ENCODE data around the gene NAALADL2.
"Not testable (repeated sequence)": the region's sequence is repeated elsewhere in the genome, so short reads cannot be mapped to it uniquely, and the experiment has no call there.

NAALADL2 gene

DNA sequence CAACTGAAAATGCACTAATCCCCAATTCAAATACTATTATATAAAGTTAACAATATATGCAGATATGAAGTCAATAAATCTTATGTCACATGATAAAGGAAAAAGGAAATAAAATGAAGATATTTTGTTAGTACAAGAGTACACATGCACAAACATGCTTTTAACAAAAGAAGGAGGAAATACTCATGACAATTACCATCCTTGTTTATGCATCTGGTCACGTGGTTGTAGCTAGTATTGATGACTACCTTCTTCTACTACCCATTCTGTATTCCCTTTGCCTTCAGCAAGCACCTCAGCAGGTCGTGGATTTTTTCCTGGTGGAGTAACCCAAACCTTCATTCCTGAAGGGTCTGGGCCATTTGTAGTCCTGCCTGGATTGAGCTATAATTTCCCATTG is 669.6 kb downstream of the NAALADL2 start:
- not testable (repeated sequence) for H3K4me3 ChIP-seq (ENCODE audit: low read depth, low read length)

DNA sequence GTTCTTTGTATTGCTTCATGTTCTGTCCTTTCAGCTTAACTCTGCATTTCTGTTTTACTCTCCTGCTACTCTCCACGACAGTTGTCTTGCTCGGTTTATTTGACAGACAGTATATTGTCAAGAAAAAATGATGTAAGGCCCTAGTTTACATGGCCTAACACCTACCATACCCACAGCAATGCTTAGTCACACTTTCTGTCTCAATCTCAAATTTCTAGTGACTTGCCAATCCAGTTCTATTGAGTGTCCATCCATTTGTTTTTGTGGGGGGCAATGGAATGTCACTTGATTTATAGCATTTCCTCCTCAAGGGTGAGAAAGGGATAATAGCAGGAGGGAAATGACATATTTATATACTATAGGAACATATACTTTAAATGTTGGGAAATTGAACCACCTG is 676.2 kb downstream of the NAALADL2 start:
- no peak overlapping the region for H3K4me3 ChIP-seq (ENCODE audit: low read depth, low read length)

DNA sequence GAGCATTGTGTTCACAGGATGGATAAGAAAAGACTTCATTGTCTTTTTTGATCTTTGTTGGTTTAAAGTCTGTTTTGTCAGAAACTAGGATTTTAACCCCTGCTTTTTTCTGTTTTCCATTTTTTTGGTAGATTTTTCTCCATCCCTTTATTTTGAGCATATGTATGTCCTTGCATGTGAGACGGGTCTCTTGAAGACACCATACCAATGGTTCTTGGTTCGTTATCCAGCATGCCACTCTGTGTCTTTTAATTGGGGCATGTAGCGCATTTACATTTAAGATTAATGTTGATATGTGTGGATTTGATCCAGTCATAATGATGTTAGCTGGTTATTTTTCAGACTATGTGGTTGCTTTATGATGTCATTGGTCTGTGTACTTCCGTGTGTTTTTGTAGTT is 687.0 kb downstream of the NAALADL2 start:
- H3K4me3 ChIP-seq (ENCODE audit: low read depth, low read length), result no peak overlapping the region

DNA sequence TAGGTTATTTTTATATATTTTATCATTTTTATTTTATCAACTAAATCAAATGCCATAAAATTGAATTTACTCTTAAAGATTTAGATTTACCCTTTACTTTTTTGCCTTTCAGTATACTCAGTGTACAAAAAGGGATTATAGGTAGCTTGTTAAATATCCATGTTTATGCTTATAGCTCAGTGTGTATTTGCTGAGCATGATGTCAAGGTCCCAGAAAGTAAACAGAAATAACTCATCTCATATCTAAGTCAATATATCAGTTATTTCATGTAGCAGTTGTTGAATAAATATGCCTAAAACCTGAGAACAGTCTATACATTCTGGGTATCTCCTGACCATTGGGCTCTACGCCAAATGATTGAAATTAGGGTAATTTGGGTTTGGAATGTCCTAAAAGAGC is 693.8 kb downstream of the NAALADL2 start:
- H3K4me3 ChIP-seq (ENCODE audit: low read depth, low read length), result no peak overlapping the region

DNA sequence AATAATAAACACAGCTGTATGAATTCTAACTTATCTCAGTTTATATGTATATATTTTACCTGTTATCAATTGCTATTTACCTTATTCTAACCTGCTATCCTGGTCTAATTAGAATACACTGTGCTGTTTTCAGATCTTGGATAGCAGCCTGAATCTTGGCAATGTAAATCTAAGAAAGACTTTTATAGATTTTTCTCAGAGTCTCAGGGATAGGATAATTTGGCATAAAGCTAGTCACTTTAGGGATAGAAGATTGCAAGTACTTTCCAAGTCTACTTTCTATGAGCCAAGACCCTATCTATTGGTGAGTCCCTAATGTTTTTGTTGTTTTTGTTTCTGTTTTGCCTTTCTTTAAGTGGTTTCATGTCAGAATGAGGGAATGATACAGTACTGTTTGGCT is 695.7 kb downstream of the NAALADL2 start:
- no peak overlapping the region for H3K4me3 ChIP-seq (ENCODE audit: low read depth, low read length)

DNA sequence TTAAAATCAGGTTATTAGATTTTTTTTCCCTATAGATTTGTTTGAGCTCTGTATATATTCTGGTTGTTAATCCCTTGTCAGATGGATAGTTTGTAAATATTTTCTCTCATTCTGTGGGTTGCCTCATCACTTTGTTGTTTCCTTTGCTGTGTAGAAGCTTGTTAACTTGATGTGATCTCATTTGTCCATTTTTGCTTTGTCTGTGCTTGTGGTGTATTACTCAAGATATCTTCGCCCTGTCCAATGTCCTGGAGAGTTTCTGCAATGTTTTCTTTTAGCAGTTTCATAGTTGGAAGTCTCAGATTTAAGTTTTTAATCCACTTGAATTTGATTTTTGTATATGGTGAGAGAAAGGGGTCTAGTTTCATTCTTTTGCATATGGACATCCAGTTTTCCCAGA is 699.1 kb downstream of the NAALADL2 start:
- no peak overlapping the region for H3K4me3 ChIP-seq (ENCODE audit: low read depth, low read length)

DNA sequence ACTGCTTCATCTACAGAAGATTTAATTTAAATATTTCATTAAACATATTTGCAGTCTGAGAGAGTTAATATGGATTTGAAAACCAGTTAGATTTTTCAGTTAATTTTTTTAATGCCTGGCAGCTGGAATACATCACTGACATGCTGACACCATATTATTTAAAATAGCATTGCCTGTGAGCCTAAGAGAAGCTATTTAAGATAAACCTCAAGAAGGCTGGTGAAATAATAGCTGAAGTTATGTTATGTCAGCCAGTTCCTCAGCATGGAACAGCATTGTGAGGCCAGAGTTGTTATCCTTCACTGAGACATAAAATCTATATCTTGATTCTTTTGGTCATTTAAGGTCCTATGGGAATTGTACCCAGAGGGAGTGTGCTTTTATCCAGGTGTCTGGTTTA is 705.2 kb downstream of the NAALADL2 start:
- no peak overlapping the region for H3K4me3 ChIP-seq (ENCODE audit: low read depth, low read length)

DNA sequence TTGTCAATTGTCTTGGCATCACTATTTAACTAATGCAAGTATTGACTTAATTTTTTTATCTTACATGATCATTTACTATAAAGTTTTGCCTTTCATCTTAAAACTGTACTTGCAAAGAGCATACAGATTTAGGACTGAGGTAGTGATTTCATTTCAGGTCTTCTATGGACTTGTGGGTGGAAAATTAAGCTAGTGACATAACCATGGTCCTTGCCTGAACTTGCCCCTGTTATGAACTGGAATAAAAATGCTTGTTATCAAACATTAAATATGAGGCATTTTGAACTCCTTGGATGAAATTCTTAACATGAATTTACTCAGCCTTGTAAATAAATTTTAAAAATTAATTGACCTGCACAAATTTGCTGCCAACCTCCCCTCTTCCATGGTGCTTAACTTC is 712.0 kb downstream of the NAALADL2 start:
- H3K4me3 ChIP-seq (ENCODE audit: low read depth, low read length), result no peak overlapping the region

DNA sequence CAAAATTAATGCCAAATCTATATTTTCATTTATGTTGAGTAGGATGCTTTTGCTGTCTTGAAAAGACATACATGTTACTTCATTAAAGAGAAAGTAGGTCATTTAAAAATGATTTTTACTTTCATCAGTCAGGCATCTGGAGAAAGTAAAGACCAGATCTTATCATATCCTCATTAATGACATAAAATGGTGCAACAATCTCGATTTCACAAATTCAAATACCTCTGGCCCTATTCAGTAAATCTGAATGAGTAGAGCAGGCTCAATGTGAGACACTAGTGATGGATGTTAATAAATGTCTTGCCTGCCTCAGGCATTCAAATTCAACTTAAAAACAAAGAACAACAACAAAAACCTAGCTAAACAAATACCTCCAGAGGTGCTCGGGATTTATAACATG is 714.1 kb downstream of the NAALADL2 start:
- no peak overlapping the region for H3K4me3 ChIP-seq (ENCODE audit: low read depth, low read length)

DNA sequence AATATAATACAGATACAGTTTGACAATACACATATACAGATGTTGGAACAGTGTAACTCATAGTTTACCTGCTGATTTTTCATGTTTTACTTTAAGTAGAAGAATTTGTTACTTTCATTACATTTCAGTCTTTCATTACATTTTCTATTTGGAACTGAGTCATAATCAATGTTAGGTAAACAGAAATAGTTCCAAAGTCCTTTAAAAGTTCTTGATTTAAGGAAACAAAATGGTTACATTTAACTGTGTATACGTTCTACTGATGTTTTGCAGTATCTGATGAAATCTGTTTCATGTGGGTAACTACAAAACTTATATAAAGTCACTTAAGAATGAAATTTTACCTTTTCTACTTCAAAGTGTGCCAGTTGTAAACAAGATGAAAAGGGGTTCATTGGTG is 721.2 kb downstream of the NAALADL2 start:
- no peak overlapping the region for H3K4me3 ChIP-seq (ENCODE audit: low read depth, low read length)

DNA sequence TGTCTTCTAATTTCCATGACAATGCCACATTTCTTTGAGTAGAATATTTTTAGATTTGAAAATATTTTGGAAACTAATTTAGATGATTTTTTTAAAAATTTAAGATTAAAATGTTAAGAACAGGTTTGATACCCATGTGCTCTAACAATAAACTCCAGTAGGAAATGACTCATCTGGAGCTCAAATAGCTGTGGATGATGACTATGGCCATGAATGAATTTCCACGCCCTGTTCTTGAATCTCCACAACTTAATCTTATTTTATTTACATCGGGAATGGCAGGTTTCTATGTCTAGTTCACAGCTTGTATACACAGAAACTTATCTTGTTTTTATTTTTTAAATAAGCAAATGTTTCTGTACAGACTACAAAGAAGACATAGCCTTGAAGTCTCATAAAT is 726.8 kb downstream of the NAALADL2 start:
- no peak overlapping the region for H3K4me3 ChIP-seq (ENCODE audit: low read depth, low read length)

DNA sequence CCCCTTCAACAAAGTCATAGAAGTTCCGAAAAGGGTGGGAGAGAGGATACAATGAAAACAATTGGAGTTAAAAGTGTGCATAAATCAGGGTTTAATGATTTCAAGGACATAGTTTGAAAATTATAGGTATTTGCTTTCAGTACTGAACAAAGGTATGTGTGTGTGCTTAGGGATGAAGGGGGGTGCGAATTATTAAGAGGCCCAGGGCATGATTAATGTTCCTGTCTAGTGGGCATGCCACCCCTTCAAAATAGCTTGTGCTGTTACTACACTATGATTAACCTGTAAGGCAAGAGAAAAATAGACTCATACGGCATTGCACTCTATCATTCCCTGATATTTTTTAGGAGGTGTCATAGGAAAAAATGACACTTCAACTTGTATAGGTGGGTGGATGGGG is 731.6 kb downstream of the NAALADL2 start:
- H3K4me3 ChIP-seq (ENCODE audit: low read depth, low read length), result no peak overlapping the region

DNA sequence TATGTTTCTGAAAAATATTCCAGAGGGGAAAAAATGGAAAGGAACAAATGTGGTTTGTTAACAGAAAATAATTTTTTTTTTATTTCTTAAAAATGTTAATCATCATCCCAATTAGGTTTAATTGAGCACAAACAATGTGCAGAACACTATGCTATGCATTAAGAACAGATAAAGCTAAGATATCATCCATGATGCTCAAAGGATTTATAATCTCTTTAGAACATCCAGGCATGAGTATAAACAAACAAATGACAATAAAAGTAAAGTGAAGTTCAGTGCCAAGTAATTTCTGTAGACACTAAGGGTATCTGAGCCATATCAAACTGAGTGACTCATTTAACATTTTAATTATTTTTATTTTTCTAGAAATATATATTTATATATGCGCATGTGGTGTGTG is 732.2 kb downstream of the NAALADL2 start:
- no peak overlapping the region for H3K4me3 ChIP-seq (ENCODE audit: low read depth, low read length)

DNA sequence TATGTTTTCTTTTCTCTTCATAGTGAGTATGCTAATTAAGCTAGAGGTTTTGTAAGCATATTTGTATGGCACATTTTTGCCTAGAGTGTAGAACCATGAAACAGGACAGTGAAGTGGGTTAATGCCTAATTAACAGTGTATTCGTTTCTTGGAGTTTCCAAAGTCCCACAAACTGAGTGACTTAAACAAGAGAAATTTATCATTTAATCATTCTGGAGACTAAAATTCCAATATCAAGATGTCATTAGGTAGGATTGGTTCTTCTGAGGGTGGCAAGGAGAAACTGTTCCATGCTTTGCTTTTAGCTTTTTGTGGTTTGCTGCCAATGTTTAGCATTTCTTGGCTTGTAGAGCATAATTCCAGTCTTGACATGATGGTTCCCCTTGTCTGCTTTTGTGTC is 734.2 kb downstream of the NAALADL2 start:
- H3K4me3 ChIP-seq (ENCODE audit: low read depth, low read length), result no peak overlapping the region

DNA sequence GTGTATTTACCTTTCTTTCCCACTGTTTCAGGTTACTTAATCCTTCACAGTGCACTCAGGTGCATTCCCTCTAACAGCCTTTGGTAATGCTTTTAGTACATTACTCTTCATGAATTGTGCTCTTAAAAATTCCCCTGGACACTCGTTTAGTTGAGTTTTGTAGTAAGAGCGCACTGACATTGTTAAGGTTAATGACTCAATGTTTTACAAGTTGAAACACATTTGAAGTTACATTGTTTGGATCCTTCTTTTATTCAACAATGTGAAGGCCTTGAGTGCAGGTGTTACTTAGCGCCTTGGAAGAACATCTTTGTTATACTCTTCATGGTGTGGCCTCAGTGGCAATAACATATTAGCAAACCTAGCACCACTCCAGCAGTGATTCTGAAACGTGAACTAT is 739.6 kb downstream of the NAALADL2 start:
- no peak overlapping the region for H3K4me3 ChIP-seq (ENCODE audit: low read depth, low read length)

DNA sequence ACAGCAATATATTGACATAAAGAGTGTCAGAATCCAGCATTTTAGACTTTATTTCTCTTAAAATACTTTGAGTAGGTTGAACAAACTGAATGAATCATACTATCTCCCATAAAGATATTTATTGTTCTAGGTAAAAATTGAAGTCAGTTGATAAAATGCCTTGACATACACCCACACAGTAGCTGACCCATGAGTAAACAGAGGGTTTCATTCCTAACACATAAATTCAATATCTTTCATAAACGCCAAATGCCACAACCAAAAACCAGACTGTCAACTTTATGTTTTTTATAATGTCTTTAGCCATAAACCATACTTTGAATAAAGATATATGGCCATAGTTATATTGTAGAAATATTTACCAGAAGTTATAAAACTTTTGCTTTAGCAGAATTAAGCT is 742.4 kb downstream of the NAALADL2 start:
- H3K4me3 ChIP-seq (ENCODE audit: low read depth, low read length), result no peak overlapping the region

DNA sequence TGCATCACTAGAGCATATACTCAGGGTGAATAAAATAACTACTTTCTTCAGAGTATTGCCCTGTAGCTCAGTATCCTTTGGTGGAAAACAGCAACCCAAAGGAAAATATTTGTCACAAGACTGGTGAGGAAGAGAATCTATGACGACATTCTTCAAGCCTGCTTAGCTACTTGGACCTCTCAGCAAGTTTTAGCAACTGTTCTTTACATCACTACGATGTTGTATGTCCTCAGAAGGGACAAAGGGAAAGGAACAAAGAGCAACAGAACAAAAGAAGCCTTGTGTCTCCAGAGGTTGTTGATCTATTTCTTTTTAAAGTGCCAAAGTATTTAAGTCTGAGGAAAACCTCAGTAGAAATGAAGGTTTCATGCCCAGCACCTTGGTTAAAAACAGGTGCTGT is 746.7 kb downstream of the NAALADL2 start:
- H3K4me3 ChIP-seq (ENCODE audit: low read depth, low read length), result no peak overlapping the region

DNA sequence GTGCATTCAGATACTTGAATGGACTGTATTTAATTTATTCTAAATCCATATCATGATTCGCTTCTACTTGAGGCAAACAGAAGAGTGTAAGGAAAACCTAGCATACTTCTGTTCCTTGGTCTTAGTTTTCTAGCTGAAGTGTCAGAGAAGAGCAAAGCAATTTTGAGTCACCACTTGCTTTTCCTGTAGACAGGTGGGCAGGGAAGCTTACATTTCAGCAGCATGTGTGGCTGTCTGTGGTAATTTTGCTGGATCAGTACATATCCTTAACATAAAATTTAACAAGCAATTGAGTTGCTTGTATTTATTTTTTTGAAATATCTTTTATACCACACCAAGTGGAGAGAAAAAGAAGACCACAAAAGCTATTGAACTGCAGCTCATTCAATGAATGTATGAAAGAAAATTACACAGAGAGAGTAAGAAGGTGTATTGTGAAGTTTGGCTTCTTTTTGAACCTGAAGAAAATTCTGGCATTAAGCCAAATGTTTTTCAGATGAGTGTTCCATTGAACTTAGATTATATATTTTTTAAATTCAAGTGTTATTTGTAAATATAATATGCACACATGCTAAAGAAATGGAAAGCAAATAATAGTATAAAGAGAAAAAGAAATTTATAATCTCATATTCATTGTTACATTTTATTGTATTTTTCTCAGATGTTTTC is 747.6 kb downstream of the NAALADL2 start:
- H3K4me3 ChIP-seq (ENCODE audit: low read depth, low read length), result no peak overlapping the region

DNA sequence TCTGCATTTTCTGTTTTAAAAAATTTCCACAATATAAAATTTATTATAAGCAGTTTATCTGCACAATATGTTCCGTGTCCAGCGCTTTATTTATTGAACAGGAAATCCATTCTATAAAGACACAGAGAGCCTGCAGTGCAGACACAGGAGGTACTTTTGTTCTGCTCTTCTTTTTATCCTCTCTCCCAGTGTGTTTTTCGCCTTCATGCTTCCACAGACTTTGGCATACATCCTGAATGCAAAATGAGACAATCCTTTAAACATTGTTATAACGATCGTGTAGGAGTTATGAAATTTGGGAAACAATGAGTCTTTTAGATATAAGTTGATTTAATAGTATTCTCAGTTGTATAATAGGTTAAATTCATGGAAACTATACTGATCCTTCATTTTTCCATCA is 749.2 kb downstream of the NAALADL2 start:
- H3K4me3 ChIP-seq (ENCODE audit: low read depth, low read length), result no peak overlapping the region

DNA sequence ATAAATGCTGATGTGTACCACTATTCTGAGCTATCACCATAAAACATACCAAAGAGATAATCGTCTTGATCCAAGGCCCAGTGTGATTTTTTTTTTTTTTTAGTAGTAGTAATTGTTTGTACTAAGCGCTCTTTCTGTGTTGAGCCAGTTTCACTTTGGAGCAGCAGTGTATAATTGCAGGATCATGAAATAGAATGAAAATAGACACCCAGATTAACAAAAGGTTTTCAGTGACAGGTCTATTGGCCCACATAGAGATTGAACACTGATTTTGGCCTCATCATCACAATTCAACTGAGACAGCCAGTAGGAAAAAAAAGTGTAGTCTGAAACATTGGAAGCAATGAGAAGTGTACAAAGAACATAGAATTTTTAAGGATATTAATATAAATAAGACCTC is 749.8 kb downstream of the NAALADL2 start:
- H3K4me3 ChIP-seq (ENCODE audit: low read depth, low read length), result no peak overlapping the region

DNA sequence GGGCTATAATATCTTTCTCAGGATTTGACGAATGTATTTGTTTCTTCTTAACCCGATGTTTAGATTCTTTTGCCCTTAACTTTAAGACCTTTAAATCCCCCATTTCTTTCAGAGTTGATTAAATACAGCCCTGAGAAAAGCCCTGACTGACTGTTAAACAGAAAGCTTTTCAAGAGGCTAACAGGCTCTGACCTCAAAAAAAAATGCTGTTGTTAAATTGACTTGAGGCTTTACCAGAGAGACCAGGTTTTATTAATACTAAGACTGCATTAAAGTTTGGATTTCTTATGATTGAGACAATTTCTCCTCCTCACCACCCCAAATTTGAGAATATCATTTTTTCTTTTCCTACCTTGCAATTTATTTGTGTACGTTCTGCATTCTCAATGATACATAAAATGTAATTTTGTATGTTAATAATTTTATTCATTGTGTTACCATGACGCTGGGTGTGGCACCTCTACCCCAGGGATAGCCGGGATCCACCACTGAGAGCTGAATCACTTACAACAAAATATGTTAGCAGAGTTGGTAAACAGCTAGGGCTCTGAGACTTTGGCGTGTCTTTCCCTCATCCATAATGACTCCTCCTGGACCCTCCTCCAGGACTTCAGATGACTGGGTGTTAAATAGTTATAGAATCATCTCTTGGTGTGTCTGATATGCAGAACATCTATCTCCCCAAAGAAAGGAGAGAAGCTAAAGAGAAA is 753.5 kb downstream of the NAALADL2 start:
- H3K4me3 ChIP-seq (ENCODE audit: low read depth, low read length), result no peak overlapping the region

DNA sequence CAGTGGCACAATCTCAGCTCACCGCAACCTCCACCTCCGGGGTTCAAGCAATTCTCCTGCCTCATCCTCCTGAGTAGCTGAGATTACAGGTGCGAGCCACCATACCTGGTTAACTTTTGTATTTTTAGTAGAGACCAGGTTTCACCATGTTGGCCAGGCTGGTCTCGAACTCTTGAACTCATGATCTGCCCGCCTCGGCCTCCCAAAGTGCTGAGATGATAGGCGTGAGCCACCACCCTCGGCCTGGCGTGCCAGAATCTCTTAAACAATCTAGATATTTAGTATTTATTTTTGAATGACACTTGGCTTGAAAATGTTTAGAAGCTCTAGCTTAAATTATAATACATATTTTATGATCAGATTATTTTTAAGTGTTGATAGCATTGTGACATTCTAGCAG is 755.0 kb downstream of the NAALADL2 start:
- not testable (repeated sequence) for H3K4me3 ChIP-seq (ENCODE audit: low read depth, low read length)

DNA sequence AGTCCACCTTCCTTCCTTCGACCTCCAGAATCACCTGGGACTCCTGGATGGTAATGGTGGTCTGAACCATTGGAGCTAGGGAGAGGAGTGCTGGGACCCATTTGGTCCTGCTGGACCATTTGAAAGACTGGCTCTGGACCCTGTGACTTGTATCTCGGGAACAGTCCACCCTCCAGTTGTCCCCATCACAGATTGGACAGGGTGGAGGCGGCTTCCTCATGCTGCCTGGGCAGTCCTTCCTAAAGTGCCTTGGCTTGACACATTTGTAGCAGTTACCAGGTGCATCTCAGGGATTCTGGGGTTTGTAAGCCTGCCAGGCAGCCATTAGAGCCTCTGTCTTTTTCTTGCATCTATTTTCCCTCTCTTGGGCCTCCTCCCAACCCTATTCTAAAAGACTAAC is 758.1 kb downstream of the NAALADL2 start:
- no peak overlapping the region for H3K4me3 ChIP-seq (ENCODE audit: low read depth, low read length)

Measured in iPS-11a (cell line).